Measurements from ENCODE around the gene CABLES1.

- TF ChIP-seq EZH2 (IDR thresholded peaks at IDR 0.05; ENCODE audit: insufficient read depth, poor library complexity, severe bottlenecking) (no peak), EZH2phosphoT487 (IDR thresholded peaks at IDR 0.05; ENCODE audit: insufficient read depth, low read depth) (no peak)
These were observed 34.4 kb downstream of the CABLES1 start for GRCh38 chr18:23169673-23170044.

All from GM23248 (cell line).